GM23248 (cell line): Measurements from ENCODE around the gene RBM19. TPM values are rescaled to one million over a fixed set of nuclear protein-coding genes. Genes with fewer than 3 reads are reported as not detected.

Experiments used
- DNase-seq: peaks from one replicate; pipeline ENCODE4 v3.0.0-alpha.2; 2015
- H2AFZ ChIP-seq: fragments of 200-600 bp; sonication (generic); 2 replicates; pipeline ENCODE4 v1.6.1; 2016; ENCODE audit warnings: antibody characterized with exemption
- H3F3A ChIP-seq: fragments of 200-600 bp; sonication (generic); 2 replicates; pipeline ENCODE4 v1.6.1; 2016; ENCODE audit warnings: mild to moderate bottlenecking, antibody characterized with exemption, mixed run types; ENCODE audit not compliant: insufficient read depth
- H3K27ac ChIP-seq: fragments of 200-600 bp; sonication (generic); 2 replicates; pipeline ENCODE4 v1.5.1; 2016; ENCODE audit warnings: mild to moderate bottlenecking
- H3K27me3 ChIP-seq: fragments of 200-600 bp; sonication (generic); replicated peaks from 2 replicates; pipeline ENCODE4 v1.6.1; 2016; ENCODE audit warnings: mild to moderate bottlenecking; ENCODE audit not compliant: insufficient read depth
- H3K36me3 ChIP-seq: fragments of 200-600 bp; sonication (generic); 2 replicates; pipeline ENCODE4 v1.6.1; 2016; ENCODE audit warnings: low read depth, mild to moderate bottlenecking
- H3K4me1 ChIP-seq: fragments of 200-600 bp; sonication (generic); 2 replicates; pipeline ENCODE4 v1.6.1; 2016; ENCODE audit warnings: mild to moderate bottlenecking; ENCODE audit not compliant: insufficient read depth
- H3K4me2 ChIP-seq: fragments of 200-600 bp; sonication (generic); one replicate; pipeline ENCODE4 v1.6.1; 2016; ENCODE audit warnings: mild to moderate bottlenecking; ENCODE audit not compliant: unreplicated experiment
- H3K4me3 ChIP-seq: fragments of 200-600 bp; sonication (generic); 2 replicates; pipeline ENCODE4 v1.5.1; 2016; ENCODE audit warnings: mild to moderate bottlenecking
- H3K79me2 ChIP-seq: fragments of 200-600 bp; sonication (generic); 2 replicates; pipeline ENCODE4 v1.6.1; 2016; ENCODE audit warnings: mild to moderate bottlenecking; ENCODE audit not compliant: insufficient read depth
- H3K9ac ChIP-seq: fragments of 200-600 bp; sonication (generic); 2 replicates; pipeline ENCODE4 v1.6.1; 2016; ENCODE audit warnings: mild to moderate bottlenecking
- H3K9me2 ChIP-seq: fragments of 200-600 bp; sonication (generic); 2 replicates; pipeline ENCODE4 v1.6.1; 2016; ENCODE audit warnings: mixed run types, mild to moderate bottlenecking, moderate library complexity; ENCODE audit not compliant: insufficient read depth
- H3K9me3 ChIP-seq: fragments of 200-600 bp; sonication (generic); one replicate; pipeline ENCODE4 v1.6.1; 2017; ENCODE audit warnings: low read depth
- H4K20me1 ChIP-seq: fragments of 200-600 bp; sonication (generic); 2 replicates; pipeline ENCODE4 v1.6.0; 2016; ENCODE audit not compliant: insufficient read depth
- EZH2 ChIP-seq: fragments of 200-600 bp; sonication (generic); IDR thresholded peaks from 2 replicates; pipeline ENCODE4 v1.6.1; 2018; ENCODE audit warnings: antibody characterized with exemption, mild to moderate bottlenecking; ENCODE audit not compliant: insufficient read depth, poor library complexity, severe bottlenecking
- EZH2phosphoT487 ChIP-seq: fragments of 200-600 bp; sonication (generic); IDR thresholded peaks from 2 replicates; pipeline ENCODE4 v1.6.1; 2018; ENCODE audit warnings: antibody characterized with exemption, moderate library complexity, mild to moderate bottlenecking, low read depth; ENCODE audit not compliant: insufficient read depth
- WGBS, 2 experiments: methylation state at CpG; one replicate each; pipeline ENCODE4 v1.1.6; 2015 to 2017; ENCODE audit warnings: low lambda C conversion rate in 2 of 2, low coverage in 1 of 2; ENCODE audit errors: missing lambda C conversion rate in 2 of 2; 5-methylcytosine and 5-hydroxymethylcytosine counted together
- in situ Hi-C: fragments of 300-500 bp; cut with MboI; formaldehyde crosslinking; loops from 2 replicates; pipeline ENCODE4 v1.15.0; 2020
- polyA plus RNA-seq: library from polyadenylated mRNA; unstranded; fragments of >200 nt; fragmentation: Nextera tagmentation; extraction: Ambion mirVana; gene quantifications from 2 replicates; pipeline ENCODE4 v1.2.1, GENCODE V29; 2016
- total RNA-seq: library from RNA; depleted of rRNA; stranded (reverse); fragments of >200 nt; shearing (Covaris generic); gene quantifications from 2 replicates; pipeline ENCODE4 v1.2.3, GENCODE V29; 2014

RBM19 gene
- total and polyA plus RNA-seq, 2 experiments from 2014 or later: 14.8 to 17.1 TPM

DNA sequence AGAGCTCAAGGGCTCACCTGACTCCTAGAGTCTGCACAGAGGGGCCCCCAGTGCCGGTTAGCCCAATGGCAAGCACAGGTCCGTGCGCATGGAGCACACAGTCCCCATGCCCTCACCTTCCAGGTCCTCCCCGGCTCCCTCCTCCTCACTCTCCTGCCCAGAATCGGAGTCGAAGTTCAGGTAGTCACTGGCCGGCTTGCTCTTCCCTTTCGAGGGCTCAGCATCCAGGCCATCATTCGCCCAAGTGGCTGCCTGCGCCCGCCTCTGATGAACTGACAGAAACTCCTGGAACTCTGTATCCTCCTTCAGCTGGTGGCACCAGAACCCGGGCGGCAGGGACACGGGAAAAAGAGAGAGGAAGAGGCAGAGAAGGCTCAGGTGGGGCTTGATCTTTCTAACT is 7.0 kb downstream of the RBM19 start:
- DNase-seq: no peak
- H3K9me3 ChIP-seq: no peaks in the 10 kb centered on the region
- H4K20me1 ChIP-seq: no peaks in the 10 kb centered on the region

DNA sequence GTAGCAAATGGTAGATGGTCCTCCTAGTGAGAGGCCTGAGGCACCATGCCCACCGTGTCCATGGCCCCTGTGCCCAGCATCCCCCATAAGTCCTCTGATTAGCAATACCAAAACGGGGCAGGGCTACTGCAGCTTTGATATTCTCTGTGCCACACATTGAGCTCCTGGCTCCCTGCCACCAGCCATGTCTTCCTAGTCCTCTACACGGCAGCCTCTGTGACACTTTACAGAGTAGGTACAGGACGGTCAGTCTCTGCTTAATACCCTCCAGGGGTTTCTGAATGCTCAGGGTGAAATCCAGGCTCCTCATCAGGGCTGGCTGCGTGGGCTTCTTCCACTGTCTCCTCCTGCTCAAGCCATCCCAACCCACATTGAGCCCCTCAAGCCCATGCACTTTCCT is 8.0 kb downstream of the RBM19 start:
- 76 to 81% methylated on average over 5 of the region's 5 CpGs for WGBS, 2 experiments
- Histone ChIP-seq H4K20me1 (no peaks in the 10 kb centered on the region), H3K79me2 (peaks cover 3% of the 10 kb centered on the region), H3K4me2 (no peak overlapping the region), H3K9ac (no peak overlapping the region), H3K4me1 (peaks cover 5% of the 10 kb centered on the region; the same call in 1 of the 2 replicates), H3K9me3 (no peaks in the 10 kb centered on the region), H3K27me3 (no peaks in the 10 kb centered on the region), H3F3A (no peaks in the 10 kb centered on the region), H3K36me3 (peaks cover 24% of the 10 kb centered on the region), H3K4me3 (no peak overlapping the region), H3K27ac (no peak overlapping the region), H3K9me2 (no peaks in the 10 kb centered on the region), H2AFZ (no peak overlapping the region)
- no peak for TF ChIP-seq EZH2
- no peak for TF ChIP-seq EZH2phosphoT487
- DNase-seq: no peak
- in situ Hi-C loops: no loop called here

More for the DNA sequence above, 7.0 kb downstream of the RBM19 start:
- in situ Hi-C loops: no loop called here
- Histone ChIP-seq H3K36me3 (peaks cover 17% of the 10 kb centered on the region), H3K9me2 (no peaks in the 10 kb centered on the region), H3K79me2 (peaks cover 13% of the 10 kb centered on the region), H3K4me2 (no peak overlapping the region), H3F3A (no peaks in the 10 kb centered on the region), H3K27ac (no peak overlapping the region), H3K4me1 (peaks cover 5% of the 10 kb centered on the region; the same call in 1 of the 2 replicates), H3K27me3 (no peaks in the 10 kb centered on the region), H3K4me3 (no peak overlapping the region), H2AFZ (no peak overlapping the region), H3K9ac (no peak overlapping the region)
- 95% methylated on average over 14 of the region's 14 CpGs for WGBS, 2 experiments
- TF ChIP-seq EZH2phosphoT487 (no peak), EZH2 (no peak)

- WGBS, 2 experiments: 93 to 95% methylated on average over 15 to 17 of the region's 17 CpGs
- Histone ChIP-seq H3K9me3 (no peaks in the 10 kb centered on the region), H3K79me2 (no peaks in the 10 kb centered on the region; the same call in 1 of the 2 replicates), H3K4me1 (peaks cover 4% of the 10 kb centered on the region; the same call in 1 of the 2 replicates), H3K9me2 (no peaks in the 10 kb centered on the region), H3K27me3 (no peaks in the 10 kb centered on the region), H2AFZ (no peak overlapping the region), H3K4me3 (no peak overlapping the region), H3F3A (no peaks in the 10 kb centered on the region), H3K27ac (no peak overlapping the region), H3K36me3 (peaks cover 24% of the 10 kb centered on the region), H4K20me1 (no peaks in the 10 kb centered on the region), H3K9ac (no peak overlapping the region), H3K4me2 (no peak overlapping the region)
- no peak for DNase-seq
- TF ChIP-seq EZH2phosphoT487 (no peak), EZH2 (no peak)
- in situ Hi-C loops: no loop called here
Observed at GRCh38 chr12:113957627-113958026, 8.5 kb downstream of the RBM19 start.

- Histone ChIP-seq H3K4me1 (no peaks in the 10 kb centered on the region), H4K20me1 (no peaks in the 10 kb centered on the region), H3K79me2 (no peaks in the 10 kb centered on the region), H2AFZ (no peak overlapping the region), H3K4me3 (no peak overlapping the region), H3K9me2 (no peaks in the 10 kb centered on the region), H3K9ac (no peak overlapping the region), H3K4me2 (no peak overlapping the region), H3K36me3 (peaks cover 13% of the 10 kb centered on the region), H3K9me3 (no peaks in the 10 kb centered on the region), H3F3A (no peaks in the 10 kb centered on the region), H3K27me3 (no peaks in the 10 kb centered on the region), H3K27ac (no peak overlapping the region)
- TF ChIP-seq EZH2phosphoT487 (no peak), EZH2 (no peak)
- in situ Hi-C loops: no loop called here
- 85 to 88% methylated on average over 15 of the region's 15 CpGs for WGBS, 2 experiments
- peak; percentile 21 for DNase-seq
Observed at GRCh38 chr12:113955109-113955970, 10.8 kb downstream of the RBM19 start.
